ENCODE results near the gene TMEM203. TPM values are rescaled to one million over a fixed set of nuclear protein-coding genes. Genes with fewer than 3 reads are reported as not detected.

Gene TMEM203
- total and polyA plus RNA-seq, 2 of the 13 experiments (the other 11 are each of a cell fraction or from before 2014, with no cell fraction given) = 23.4 to 36.7 TPM

DNA sequence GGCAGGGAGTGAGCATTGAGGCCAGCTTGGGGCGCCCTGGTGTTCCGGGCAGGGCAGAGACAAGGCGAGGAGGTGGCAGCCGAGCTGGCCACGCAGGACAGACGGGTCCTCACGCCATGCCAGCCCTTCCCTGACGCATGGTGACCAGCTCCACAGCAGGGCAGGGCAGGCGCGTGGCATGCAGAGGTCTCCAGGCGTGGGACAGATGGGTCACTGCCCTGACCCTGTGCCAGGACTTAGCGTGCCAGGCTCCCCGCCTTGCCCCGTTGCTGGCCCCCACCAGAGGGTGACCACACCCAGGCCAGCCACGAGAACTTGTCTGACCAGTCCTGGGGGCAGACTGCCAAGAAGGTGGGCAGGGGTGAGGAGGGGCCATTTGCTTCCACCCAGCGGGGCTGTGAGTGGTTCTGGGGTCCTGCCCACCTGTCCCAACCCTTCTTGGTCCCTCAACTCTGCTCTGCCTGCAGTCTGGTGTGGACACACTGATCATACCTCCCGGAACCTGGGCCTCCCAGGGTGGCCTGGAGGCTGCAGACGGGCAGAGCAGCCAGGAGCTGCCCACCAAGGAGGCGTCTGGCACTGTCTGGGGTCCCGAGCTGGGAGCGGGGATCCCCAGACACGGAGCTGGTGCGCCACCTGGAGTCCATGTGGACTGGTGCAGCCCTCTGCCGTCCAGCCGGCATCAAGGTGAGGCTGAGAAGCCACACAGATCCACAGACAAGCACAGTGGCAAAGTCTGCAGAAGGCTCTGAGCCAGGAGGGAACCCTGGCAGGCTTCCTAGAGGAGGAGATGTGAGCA is 21.8 kb upstream of the TMEM203 start, which contains the start of gene RNF224 (continued):
- peak; percentile 57; the same call in 1 of the 2 replicates for TF ChIP-seq IRF2 (CRISPR knock-in tag; IDR thresholded peaks at IDR 0.05)
- 0 out of 2 replicates have a peak, but pooled peaks have one; percentile 24 for TF ChIP-seq ZMYM4 (CRISPR knock-in tag; IDR thresholded peaks at IDR 0.05)
- no peak for TF ChIP-seq CREB1 (IDR thresholded peaks at IDR 0.05)
- TF ChIP-seq CREB1 (CRISPR knock-in tag; IDR thresholded peaks at IDR 0.05) = no peak
- TF ChIP-seq GATAD2A (CRISPR knock-in tag; IDR thresholded peaks at IDR 0.05) = peak; percentile 52; the same call in 1 of the 2 replicates
- 0 out of 2 replicates have a peak, but pooled peaks have one; percentile 49 for TF ChIP-seq KDM4B (CRISPR knock-in tag; IDR thresholded peaks at IDR 0.05)
- peak; percentile 26; the same call in 1 of the 2 replicates for TF ChIP-seq TARDBP (CRISPR knock-in tag; IDR thresholded peaks at IDR 0.05)
- TF ChIP-seq, protein P1, sequence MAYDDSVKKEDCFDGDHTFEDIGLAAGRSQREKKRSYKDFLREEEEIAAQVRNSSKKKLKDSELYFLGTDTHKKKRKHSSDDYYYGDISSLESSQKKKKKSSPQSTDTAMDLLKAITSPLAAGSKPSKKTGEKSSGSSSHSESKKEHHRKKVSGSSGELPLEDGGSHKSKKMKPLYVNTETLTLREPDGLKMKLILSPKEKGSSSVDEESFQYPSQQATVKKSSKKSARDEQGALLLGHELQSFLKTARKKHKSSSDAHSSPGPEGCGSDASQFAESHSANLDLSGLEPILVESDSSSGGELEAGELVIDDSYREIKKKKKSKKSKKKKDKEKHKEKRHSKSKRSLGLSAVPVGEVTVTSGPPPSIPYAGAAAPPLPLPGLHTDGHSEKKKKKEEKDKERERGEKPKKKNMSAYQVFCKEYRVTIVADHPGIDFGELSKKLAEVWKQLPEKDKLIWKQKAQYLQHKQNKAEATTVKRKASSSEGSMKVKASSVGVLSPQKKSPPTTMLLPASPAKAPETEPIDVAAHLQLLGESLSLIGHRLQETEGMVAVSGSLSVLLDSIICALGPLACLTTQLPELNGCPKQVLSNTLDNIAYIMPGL (CRISPR knock-in tag; IDR thresholded peaks at IDR 0.05; ENCODE audit: borderline replicate concordance in 1 of 2, low read depth in 1 of 2) = peak; percentile 49 to 63; a peak in 2 of 4 replicates
- TF ChIP-seq ZNF841 (CRISPR knock-in tag; IDR thresholded peaks at IDR 0.05; ENCODE audit: borderline replicate concordance) = no peak
- 0 out of 2 replicates have a peak, but pooled peaks have one; percentile 22 for TF ChIP-seq NFE2L1 (CRISPR knock-in tag; IDR thresholded peaks at IDR 0.05; ENCODE audit: borderline replicate concordance)
- TF ChIP-seq ZNF598 (CRISPR knock-in tag; IDR thresholded peaks at IDR 0.05; ENCODE audit: borderline replicate concordance) = peak; percentile 75; the same call in 1 of the 2 replicates
- TF ChIP-seq ETV5 (CRISPR knock-in tag; IDR thresholded peaks at IDR 0.05; ENCODE audit: borderline replicate concordance) = peak; percentile 2; the same call in 1 of the 2 replicates
- peak; percentile 93 for TF ChIP-seq AGO1 (IDR thresholded peaks at IDR 0.05; ENCODE audit: low read depth, low read length, poor library complexity, severe bottlenecking)
- TF ChIP-seq MXI1 (IDR thresholded peaks at IDR 0.05; ENCODE audit: borderline replicate concordance, low read depth, low read length) = peak; percentile 44; the same call in 1 of the 3 replicates
- no peak for TF ChIP-seq HMG20A (CRISPR knock-in tag; IDR thresholded peaks at IDR 0.05; ENCODE audit: borderline replicate concordance)
- TF ChIP-seq ZNF674 (CRISPR knock-in tag; IDR thresholded peaks at IDR 0.05; ENCODE audit: low read depth) = no peak
- peak; percentile 40; the same call in 1 of the 2 replicates for TF ChIP-seq MEIS2 (CRISPR knock-in tag; IDR thresholded peaks at IDR 0.05)
- TF ChIP-seq MED1 (CRISPR knock-in tag; IDR thresholded peaks at IDR 0.05) = peak; percentile 46
